Measurements from ENCODE around the gene GPRC5B.

Gene GPRC5B

GRCh38 chr16:19833176-19833575 lies 51.5 kb downstream of the GPRC5B start:
- TF ChIP-seq CTCF (IDR thresholded peaks at IDR 0.05; ENCODE audit: borderline replicate concordance, insufficient read depth, low read depth, low read length), result no peak

GRCh38 chr16:19831678-19832077 lies 53.0 kb downstream of the GPRC5B start:
- TF ChIP-seq CTCF (IDR thresholded peaks at IDR 0.05; ENCODE audit: borderline replicate concordance, insufficient read depth, low read depth, low read length), result no peak
- no peak overlapping the region for H3K4me3 ChIP-seq (ENCODE audit: low read depth, low read length)

More at GRCh38 chr16:19833176-19833575, 51.5 kb downstream of the GPRC5B start:
- H3K4me3 ChIP-seq (ENCODE audit: low read depth, low read length), result no peak overlapping the region

- no peak overlapping the region for H3K4me3 ChIP-seq (ENCODE audit: low read depth, low read length)
Measured at GRCh38 chr16:19830902-19831560, 53.6 kb downstream of the GPRC5B start.

GRCh38 chr16:19829844-19830692 lies 54.6 kb downstream of the GPRC5B start:
- TF ChIP-seq CTCF (IDR thresholded peaks at IDR 0.05; ENCODE audit: borderline replicate concordance, insufficient read depth, low read depth, low read length), result no peak
- no peak overlapping the region for H3K4me3 ChIP-seq (ENCODE audit: low read depth, low read length)

More at GRCh38 chr16:19830902-19831560, 53.6 kb downstream of the GPRC5B start:
- TF ChIP-seq CTCF (IDR thresholded peaks at IDR 0.05; ENCODE audit: borderline replicate concordance, insufficient read depth, low read depth, low read length), result no peak

GRCh38 chr16:19824216-19824615 lies 60.4 kb downstream of the GPRC5B start:
- TF ChIP-seq CTCF (IDR thresholded peaks at IDR 0.05; ENCODE audit: borderline replicate concordance, insufficient read depth, low read depth, low read length), result no peak
- H3K4me3 ChIP-seq (ENCODE audit: low read depth, low read length), result no peak overlapping the region

- TF ChIP-seq CTCF (IDR thresholded peaks at IDR 0.05; ENCODE audit: borderline replicate concordance, insufficient read depth, low read depth, low read length), result no peak
- H3K4me3 ChIP-seq (ENCODE audit: low read depth, low read length), result no peak overlapping the region
Measured at GRCh38 chr16:19823322-19823721, 61.3 kb downstream of the GPRC5B start.
